Suppressor macrophage (primary cell): ENCODE data around the gene TIMM17B.

Experiments
- DNase-seq, 4 experiments: peaks; one replicate each; pipeline ENCODE4 v3.0.0-alpha.2; 2020 to 2022
- total RNA-seq, 17 experiments: gene quantifications; one replicate each; lab custom pipeline; 2026; ENCODE audit warnings: mixed read lengths in 6 of 17, inconsistent platforms in 3 of 17; lab: John Stamatoyannopoulos, UW

Gene TIMM17B
- 9.6 to 28.8 (median 16.4) reads per million in 17 experiments for total RNA-seq

- peak; percentile 92 to 95 (median 94) for DNase-seq
These were observed at the start of gene TIMM17B, which contains the start of gene PQBP1 for GRCh38 chrX:48897625-48898306. Gene TIMM17B (minus strand): TSS chrX:48897768. CDS start chrX:48897749, 19 bp downstream. Gene PQBP1 (plus strand): TSS chrX:48897930. CDS start chrX:48898510, 580 bp downstream.

- peak; percentile 51 to 74 (median 62) for DNase-seq
These were observed 48.2 kb upstream of the TIMM17B start for GRCh38 chrX:48945517-48946348.

- peak in 1 of 4 experiments; percentile 10 for DNase-seq
These were observed 45.3 kb upstream of the TIMM17B start for GRCh38 chrX:48942895-48943294.

GRCh38 chrX:48940404-48940955 is 42.9 kb upstream of the TIMM17B start:
- no peak for DNase-seq

GRCh38 chrX:48939524-48940228 is 42.1 kb upstream of the TIMM17B start:
- no peak for DNase-seq

GRCh38 chrX:48938721-48939425 is 41.3 kb upstream of the TIMM17B start:
- no peak for DNase-seq

GRCh38 chrX:48937054-48937907 is 39.7 kb upstream of the TIMM17B start:
- peak; percentile 64 to 88 (median 76) for DNase-seq

- DNase-seq: no peak
These were observed 39.0 kb upstream of the TIMM17B start for GRCh38 chrX:48936429-48937053.

- DNase-seq: peak; percentile 19 to 64 (median 42)
These were observed 37.7 kb upstream of the TIMM17B start for GRCh38 chrX:48935301-48935670.

GRCh38 chrX:48934581-48935300 is 37.2 kb upstream of the TIMM17B start:
- DNase-seq: peak in 3 of 4 experiments; percentile 24 to 51 (median 48)

GRCh38 chrX:48933757-48934156 is 36.2 kb upstream of the TIMM17B start:
- no peak for DNase-seq

- no peak for DNase-seq
These were observed 30.3 kb upstream of the TIMM17B start for GRCh38 chrX:48927736-48928382.

- no peak for DNase-seq
These were observed 29.6 kb upstream of the TIMM17B start for GRCh38 chrX:48927123-48927522.

- DNase-seq: no peak
These were observed 26.7 kb upstream of the TIMM17B start for GRCh38 chrX:48924270-48924669.

- DNase-seq: no peak
These were observed 26.2 kb upstream of the TIMM17B start for GRCh38 chrX:48923771-48924170.

GRCh38 chrX:48920718-48921104 is 23.1 kb upstream of the TIMM17B start:
- no peak for DNase-seq

- DNase-seq: no peak
These were observed 22.6 kb upstream of the TIMM17B start for GRCh38 chrX:48919947-48920717.

- peak in 2 of 4 experiments; percentile 15 to 26 for DNase-seq
These were observed 21.8 kb upstream of the TIMM17B start for GRCh38 chrX:48919360-48919841.
